GM18858 (cell line): ENCODE results near the gene DBN1.

Experiments
- ATAC-seq: cut with Tn5 transposase; IDR thresholded peaks from one replicate; pipeline ENCODE4 v1.9.1; 2021; ENCODE audit not compliant: unreplicated experiment

DBN1 gene

DNA sequence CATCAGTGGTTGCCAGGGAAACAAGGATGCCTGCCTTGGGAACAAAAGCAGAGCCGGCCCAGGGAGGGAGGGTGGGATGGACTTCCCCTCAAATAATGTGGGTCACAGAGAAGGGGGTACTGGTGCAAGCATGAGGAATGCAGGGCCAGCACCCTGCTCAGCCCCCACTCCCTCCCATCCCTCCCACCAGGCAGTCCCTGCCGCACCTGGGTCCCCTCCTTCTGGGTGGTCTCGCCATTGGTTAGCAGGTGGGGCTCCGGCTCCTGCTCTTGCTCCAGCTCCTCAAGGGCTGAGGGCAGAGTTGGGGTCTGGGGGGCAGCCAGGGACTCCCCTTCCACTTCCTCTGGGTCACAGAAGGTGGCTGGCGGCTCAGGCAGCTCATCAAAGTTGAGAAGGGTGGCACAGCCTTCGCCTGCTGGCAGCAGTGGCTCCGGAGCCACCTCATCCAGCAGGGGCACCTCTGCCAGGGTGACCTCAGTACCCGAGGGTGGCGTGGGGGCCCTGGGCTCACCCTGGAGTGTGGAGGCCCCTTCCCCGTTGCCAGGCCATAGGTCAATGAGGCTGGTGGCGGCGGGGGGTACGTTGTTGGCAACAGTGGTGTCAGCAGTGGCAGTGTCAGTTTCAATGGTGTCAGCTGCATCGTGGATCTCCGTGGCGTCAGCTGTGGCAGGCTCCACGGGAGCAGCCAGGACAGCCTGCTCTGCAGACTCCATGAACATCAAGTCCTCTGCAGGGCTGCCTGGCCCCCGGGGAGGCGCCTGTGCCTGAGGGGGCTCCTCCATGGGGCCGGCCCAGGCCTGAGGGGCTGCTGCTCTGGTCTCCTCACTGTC, 15.4 kb downstream of the DBN1 start:
- ATAC-seq, result no peak

DNA sequence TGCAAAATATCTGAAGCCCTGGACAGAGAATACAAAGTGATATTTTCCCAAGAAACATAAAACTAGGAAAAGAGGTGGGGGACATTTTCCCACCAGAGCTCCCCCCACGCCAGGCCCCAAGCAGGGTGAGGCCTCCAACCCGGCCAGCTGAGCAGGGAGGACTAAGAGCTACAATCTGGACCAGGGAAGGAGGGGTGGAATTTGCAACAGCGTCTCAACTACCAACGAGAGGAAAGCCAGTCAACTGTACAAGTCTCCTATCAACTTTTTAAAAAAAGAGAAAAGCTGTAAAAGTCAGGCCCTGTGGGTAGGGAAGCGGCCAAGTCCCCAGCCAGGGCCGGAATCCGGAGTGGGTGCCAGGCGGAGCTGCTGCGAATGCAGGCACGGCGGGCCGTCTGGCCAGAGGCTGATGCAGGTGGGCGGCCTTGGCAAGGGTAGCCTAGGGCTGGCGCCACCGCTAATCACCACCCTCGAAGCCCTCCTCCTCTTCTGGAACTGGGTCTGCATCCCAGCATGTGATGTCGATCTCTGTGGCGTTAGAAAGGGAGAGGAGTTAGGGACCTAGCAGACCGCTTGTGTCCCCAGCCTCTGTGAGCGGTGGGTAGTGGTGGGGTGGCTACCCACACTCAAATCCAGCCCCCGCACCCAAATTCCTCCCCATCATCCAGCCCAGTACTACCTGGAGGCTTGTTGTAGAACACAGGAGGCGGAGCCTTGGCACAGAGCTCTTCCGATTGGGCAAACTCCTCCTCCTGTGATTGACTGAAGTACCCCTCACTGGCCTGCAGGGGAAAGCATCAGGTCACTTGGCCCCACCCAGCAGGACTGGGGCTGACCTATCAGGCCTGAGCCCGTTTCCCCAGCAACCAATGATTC, 16.2 kb downstream of the DBN1 start:
- peak; percentile 31 for ATAC-seq

DNA sequence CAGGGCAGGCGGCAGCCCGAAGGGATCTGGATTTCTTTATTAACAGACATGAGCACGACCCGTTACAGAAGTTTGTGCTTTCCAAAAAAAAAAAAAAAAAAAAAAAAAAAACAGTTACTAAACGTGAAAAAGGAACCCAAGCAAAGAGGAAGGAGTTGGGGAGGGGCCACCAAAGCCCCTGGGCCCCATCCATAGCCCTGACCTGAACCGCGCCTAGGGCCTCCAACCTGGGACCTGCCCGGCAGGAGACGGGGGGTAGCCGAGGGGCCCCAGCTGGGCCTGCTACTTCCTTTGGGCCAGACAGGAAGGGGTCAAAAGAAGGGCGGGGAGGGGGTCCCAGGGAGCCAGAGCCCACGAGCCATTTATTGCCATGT, 16.9 kb downstream of the DBN1 start:
- ATAC-seq, result no peak

DNA sequence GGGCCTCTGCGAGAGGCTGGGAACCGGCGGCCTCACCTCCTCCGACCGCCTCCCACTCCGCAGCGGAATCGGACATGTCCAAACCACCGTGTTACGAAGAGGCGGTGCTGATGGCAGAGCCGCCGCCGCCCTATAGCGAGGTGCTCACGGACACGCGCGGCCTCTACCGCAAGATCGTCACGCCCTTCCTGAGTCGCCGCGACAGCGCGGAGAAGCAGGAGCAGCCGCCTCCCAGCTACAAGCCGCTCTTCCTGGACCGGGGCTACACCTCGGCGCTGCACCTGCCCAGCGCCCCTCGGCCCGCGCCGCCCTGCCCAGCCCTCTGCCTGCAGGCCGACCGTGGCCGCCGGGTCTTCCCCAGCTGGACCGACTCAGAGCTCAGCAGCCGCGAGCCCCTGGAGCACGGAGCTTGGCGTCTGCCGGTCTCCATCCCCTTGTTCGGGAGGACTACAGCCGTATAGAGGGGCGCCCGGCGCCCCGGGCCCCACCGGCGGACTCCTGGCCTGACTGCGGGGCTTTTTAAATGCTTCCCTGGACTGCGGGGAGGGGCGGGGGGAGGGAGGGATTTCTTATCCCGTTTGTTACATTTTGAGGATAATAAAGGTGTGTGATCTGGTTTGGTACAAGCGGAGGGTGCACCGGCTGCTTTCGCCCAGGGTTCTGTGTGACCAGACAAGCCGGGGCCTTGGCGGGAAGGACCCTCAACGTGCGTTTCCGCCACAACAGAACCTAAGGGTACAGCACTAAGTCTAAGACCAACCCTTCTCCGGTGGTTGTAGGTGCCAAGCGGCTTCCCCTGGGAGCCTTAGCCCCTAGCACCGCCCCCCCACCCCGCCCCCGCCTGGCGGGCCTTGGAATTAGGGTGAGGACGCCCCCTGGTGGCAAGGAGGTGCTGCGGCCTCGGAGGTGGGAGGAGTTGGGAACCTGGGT, 17.5 kb downstream of the DBN1 start:
- peak; percentile 3 for ATAC-seq

DNA sequence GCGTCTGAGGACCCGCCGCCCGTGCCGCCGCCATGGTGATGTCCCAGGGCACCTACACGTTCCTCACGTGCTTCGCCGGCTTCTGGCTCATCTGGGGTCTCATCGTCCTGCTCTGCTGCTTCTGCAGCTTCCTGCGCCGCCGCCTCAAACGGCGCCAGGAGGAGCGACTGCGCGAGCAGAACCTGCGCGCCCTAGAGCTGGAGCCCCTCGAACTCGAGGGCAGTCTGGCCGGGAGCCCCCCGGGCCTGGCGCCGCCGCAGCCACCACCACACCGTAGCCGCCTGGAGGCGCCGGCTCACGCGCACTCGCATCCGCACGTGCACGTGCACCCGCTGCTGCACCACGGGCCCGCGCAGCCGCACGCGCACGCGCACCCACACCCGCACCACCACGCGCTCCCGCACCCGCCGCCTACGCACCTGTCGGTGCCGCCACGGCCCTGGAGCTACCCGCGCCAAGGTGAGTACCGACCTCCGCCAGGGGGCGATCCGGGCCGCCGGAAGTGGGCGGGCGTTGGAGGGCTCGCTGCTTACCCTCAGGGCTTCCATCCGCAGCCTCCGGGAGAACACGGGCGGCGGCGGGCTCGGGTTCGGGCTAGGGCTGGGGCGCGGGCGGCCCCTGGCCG, 18.3 kb downstream of the DBN1 start:
- ATAC-seq, result peak; percentile 33

DNA sequence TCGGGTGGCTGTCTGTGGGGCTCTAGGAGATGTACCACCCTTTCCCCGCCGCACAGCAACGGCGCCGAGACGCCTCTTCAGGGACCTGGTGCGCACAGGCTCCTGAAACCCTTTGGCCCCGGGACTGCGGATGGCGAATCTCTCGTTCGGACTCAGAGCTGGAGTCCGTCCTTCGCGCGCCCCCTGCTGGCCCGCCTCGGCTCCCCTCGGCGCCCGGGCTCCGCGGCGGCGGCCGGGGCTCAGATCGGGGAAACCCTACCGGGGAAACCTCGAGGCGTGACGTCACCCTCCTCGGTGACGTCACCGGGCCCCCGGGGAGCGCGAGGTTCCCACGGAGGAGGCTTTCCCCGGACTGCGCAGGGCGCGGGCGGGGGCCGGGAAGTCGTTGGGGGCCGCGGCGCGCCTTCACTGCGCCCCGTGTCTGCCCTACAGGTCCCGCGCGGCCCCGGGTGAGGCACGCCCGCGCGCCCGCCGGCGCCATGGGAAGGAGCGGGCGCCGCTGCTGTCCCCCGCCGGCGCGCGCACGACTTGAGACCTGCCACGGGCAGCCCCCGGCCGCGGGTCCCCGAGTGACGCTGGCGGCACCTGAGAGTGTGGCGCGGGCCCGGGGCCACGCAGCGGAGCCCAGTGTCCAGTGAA, 18.9 kb downstream of the DBN1 start:
- peak; percentile 32 for ATAC-seq

DNA sequence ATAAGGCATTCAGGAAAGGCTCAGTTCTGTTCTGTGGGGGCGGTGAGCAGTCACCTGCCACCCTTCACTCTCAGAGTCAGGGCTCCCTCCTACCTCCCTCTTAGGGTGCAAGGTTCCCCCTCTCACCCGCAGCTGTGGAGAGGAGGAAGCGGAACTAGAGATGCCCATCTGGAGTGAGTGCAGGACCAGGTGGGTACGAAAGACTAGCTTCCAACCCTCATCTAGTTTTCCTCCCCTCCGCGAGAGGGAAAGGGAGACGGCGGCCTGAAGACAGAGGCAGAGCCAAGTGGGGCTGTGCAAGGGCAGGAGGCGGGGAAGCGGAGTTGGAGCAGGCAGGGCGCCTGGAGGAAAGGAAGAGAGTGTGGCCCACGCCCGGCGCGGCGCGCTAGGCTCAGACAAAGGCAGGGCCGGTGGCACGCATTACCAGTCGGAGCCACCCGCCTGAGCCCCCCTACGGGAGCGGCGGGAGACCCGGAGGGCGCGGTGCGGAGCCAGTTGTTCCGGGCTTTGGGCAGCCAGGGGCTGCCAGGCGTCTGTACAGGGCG, 19.5 kb downstream of the DBN1 start:
- peak; percentile 1 for ATAC-seq

DNA sequence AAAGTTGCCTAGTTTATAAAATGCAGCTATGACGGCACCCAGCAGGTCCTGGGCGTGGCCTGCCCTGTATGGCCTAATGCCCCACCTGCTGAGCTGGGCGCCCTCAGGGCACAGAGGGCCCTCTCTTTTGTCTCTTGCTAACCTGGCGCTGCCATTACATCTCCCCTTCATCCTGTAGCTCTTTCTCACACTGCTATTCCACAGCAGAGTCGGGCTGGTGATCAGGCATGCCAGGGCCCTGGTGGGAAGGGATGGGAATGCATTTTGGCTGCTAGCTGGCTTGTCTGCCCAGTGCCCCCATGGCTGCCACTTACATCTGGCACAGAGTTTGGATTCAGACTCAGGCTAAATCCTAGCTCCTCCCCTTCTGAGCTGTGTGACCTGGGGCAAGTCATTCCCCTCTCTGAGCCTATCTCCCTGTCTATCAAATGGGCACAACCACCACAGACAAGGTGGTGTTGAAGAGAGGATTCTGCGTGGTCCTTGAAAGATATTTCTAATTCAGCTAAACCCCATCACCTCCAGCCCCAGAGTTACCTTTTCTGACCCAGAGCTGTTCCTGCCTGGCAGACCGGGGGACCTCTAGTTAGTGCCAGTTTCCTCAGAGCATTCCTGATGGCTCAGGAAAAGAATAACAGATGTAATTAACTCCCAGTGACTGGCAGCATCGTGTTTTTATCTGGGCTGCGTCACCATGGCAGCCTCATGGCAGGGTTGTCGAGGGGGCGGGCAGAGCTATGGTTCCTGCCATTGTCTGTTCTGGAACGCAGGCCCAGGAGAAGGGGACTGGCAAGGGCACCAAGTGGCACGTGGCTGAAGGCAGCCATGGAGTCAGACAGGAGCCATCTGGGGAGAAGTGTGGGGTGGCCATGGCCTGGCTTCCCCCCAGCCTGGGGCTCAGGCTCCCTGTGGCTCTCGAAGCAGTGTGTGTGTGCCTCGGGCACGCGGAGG, 20.5 kb downstream of the DBN1 start:
- no peak for ATAC-seq

DNA sequence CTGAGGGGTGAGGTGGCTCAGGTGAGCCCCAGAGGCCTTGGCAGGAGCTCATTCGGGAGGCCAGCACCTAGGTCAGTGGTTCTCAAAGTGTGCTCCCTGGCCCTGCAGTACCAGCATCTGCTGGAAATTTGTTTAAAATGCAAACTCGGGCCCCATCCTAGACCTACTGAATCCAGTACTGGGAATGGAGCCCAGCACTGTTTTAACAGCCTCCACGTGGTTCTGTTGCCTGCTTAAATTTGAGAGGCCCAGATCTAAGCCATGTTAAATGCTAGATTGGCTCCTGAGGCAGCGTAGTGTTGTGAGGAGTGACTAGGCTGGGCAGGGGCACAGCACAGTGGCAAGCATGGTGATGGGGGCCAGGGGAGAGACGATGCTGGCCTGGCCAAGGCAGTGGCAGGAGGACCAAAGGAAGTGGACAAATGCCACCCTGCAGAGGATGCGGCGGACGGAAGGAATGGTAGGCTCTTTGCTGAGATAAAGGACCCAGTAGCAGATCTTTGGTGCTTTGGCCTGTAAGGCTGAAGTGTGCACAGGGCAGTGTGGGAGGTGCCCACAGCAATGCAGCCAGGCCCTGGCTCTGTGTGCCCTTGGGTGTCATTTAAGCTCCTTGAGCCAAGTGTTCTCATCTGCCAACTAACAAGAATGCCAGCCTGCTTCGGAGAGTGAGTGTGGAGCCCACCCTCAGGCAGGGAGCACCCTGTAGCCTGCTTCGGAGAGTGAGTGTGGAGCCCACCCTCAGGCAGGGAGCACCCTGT, 22.6 kb downstream of the DBN1 start:
- ATAC-seq, result no peak

DNA sequence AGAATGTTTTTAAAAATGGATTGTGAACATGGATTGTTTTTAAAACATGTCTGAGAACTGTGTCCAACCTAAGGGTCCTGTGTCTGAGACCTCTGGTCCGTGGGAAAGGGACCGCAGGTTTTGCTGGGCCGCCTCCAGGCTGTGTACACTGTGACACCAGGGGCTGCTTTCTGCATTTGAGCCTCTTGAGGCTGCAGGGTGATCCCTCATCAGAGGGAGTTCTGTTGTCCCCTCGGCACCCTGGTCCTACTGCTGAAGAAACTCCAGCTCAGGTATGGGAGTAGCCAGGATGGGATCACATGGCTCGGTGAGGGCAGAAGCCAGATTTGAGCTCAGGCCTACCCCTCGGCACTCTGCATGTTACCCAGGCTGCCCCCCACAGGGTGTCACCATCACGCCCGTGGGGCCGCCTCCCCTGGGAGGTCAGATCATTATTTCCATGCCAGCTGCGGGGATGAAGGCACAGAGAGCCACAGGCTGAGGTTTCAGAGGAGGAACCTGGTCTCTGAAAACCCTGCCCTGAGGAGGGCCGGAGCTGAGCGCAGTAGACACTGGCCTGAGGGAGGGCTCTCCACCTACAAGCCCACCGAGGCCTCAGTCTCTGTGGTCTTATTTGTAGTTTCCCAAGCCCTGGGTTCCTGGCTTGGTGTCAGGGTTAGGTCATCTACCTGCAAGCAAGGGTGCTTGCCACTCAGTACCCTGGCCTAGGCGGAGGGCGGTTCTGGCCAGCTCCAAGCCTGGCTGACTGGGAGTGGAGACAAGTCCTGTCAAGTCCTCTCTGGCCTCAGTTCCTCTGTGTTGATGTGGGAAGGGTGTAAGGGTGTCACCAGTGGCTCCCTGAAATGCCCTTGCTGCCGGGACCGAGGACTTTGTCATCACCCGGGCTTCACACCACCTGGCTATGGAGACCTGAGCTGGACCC, 24.0 kb downstream of the DBN1 start:
- no peak for ATAC-seq

DNA sequence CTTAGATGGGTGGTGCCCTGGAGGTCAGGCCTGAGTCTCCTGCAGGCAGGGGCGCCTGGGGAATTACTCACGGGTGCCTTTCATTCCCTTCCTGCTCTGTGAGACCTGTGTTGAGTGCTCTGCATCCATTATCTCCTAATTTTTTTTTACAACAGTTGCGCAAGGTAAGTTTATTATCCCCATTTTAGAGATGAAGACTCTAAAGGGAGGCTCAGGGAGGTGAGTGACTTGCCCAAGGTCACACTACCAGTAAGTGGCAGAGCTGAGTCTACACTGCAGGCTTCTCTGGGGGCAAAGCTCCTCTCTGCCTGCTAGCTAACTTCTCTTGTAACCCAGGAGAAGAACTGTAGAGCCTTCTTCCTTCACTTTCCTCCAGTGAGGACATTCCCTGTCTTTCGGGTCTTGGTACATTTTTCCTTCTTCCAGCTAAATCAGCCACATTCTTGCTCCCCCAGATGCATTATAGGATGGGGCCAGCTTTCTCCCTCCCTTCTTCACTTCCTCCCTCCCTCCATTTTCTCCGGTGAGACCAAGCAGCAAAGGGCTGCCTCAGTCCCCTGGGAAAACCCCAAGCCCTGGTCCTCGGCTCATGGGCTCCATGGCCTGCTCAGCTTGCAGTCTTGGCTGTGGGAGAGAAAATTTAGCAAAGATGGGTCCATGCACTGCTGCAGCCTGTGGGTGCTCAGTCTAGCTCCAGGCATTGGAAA, 25.0 kb downstream of the DBN1 start:
- no peak for ATAC-seq

DNA sequence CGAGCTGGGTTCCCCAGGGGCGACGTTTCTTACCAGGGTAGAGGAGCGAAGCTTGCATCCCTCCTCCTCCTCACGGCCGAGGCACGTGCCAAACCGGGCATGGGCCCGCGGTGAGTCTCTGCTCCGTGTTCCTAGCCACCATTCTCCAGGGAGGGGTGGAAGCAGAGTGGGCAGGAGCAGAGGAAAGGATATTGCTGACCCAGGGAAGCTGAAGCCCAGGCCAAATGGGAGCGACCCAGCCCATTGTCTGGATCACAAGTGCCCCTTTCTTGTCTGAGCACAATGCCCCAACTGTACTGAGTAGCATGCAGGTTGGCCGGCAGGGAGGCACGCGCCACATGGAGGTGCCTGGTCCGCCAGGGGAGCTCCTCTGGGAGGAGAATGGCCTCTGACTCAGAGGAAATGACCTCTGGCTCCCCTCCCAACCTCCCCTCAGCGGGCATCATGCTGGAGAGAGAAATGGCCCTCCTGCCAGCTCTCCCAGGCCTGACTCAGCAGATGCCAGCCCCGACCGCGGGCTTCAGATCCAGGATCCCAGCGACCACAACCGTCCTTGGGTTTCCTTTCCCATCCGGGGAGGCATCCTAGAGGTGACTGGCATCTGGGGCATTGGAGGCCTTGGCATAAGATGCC, 25.7 kb downstream of the DBN1 start:
- no peak for ATAC-seq

DNA sequence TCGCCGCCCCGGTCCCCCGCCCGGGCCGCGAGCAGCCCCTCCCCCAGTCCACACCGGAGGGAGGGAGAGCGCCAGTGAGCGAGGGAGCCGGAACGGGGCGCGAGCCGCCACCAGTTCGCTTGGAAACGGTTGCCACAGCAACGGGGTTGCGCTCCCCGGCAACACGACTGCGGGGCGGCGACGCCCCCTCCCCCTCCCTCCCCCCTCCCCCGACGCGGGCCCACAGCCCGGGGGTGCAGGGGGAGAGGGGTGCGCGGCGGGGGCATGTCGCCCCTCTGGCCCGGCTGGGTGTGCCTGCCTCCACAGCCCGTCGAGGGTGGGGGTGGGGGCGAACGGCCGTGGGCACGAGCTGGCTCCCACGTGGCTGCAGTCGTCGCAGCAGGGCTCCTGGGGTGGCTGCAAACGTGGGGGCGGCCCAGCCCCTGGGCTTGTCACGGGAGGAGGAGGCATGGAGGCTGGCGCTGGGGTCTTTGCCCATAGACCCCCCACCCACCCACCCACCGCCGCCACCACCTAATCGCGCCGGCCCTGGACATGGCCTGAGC, 26.3 kb downstream of the DBN1 start:
- peak; percentile 17 for ATAC-seq

DNA sequence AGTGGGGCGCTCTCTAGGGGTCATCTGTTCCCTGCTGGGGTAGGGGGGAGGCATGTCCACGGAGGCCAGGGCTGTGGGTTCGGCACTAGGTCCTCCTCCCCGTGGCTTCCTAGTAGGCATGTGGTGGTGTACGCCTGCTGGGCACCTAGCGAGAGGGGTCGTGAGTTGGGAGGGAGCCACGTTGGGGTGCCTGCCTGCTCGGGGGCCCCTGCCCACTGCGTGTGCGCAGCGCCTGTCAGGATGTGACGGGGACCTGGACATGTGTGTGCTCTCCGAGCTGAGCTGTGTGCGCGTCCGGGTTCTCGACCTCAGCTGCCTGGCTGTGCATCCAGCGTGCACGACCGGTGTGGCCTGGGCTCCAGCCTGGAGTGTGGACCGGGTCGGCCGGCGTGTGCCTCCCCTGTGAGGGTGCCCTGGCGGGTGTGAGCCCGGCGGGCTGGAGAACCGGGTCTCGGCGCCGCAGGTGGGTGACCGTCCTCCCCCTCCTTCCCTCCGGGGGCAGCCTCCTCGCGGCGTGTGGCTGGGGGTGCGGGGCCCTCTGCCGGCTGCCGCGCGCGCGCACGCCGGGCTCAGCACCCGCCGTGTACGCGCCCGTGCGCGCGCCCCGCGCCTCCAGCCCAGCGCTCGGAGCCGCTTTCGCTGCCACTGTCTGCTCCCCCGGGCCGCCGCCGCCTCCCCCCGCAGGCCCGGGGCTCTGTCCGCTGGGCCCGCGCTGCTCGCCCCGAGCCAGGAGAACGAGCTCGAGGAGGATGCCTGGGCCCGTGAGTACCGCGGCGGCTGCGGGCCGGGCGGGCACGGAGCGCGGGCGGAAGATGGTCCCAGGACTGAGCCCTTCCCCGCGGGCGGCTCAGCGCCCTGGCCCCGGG, 27.0 kb downstream of the DBN1 start, which contains the start of gene PRR7:
Gene PRR7, plus strand, starts transcription at position 615 of the 866 bp plus-strand sequence. CDS start 8,254 bp downstream, outside the sequence.
- ATAC-seq, result peak; percentile 40

DNA sequence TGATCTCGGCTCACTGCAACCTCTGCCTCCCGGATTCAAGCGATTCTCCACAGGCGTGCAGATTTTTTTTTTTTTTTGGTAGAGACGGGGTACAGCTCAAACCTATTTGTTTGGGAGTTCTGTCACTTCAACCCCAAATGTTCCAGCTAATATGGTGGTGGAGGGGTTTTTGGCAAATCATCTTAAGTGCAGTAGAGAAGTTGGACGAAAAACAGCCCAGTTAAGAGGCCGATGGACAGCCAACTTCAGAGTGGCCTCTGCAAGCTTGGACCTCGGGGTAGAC, 27.6 kb downstream of the DBN1 start:
- no peak for ATAC-seq
